ENCODE data around the gene TTC14. TPM values are rescaled to one million over a fixed set of nuclear protein-coding genes. Genes with fewer than 3 reads are reported as not detected.
A peak's percentile ranks its signal among the peaks of the same experiment; 100 is the strongest.
"Not testable (repeated sequence)": the region's sequence is repeated elsewhere in the genome, so short reads cannot be mapped to it uniquely, and the experiment has no call there.

The TTC14 gene
- 33.0 and 48.2 TPM in 2 replicates for total RNA-seq (2014; rRNA removed; shearing (Covaris generic))
- polyA plus RNA-seq (2015; cell fraction: cytosol; rRNA removed), result 11.2 and 17.9 TPM in 2 replicates
- 502 and 548 TPM in 2 replicates for polyA plus RNA-seq (2015; cell fraction: nucleus; rRNA removed)

DNA sequence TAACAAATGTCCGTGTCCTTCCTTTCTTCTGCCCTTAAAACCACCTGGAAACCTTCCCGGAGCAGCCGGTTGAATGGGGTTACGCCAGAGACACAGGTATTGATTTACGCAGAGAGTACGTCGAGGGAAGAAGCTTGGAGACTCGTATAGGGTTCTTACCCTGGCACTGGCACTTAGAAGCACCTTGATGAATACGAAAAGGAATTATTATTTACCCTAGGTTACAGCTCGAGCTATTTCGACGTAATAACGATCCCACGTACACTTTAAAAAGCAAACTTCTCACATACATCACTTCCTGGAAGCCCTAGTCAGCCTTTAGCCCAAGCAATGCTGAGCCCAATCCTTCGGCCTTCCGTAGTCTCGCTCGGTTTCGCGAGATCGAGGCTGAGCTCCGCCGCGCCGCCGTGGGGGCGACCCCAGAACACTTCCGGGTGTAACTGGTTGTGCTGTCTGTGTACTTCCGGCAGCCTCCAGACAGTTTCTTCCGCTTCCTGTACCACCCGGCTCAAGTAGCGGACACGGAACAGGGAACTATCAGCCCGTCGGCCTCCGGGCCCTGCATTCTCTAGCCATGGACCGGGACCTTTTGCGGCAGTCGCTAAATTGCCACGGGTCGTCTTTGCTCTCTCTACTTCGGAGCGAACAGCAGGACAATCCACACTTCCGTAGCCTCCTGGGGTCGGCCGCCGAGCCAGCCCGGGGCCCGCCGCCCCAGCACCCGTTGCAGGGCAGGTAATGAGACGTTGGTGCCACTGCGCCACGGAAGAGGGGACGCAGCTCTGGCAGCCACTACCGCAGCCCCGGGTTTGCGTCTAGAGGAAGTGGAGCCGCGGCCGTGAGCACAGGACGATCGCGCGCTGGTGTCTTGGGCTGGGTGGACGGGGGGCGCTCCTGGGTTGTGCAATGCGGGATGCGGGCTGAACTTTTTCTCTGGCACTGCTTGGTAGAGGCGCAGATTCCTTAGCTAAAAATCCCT, at the start of gene TTC14:
TSS of gene TTC14 (plus strand) at position 476 of the 979 bp plus-strand sequence. CDS start at position 575, 99 bp downstream.
- peak; percentile 93 for DNase-seq (ENCODE audit: low read depth, low spot score)
- in situ Hi-C loops (cut with HindIII; ENCODE audit: low pct_unique_long_range_greater_than_20kb, low sequenced_read_pairs), result no loop called here

- peak; percentile 56 for DNase-seq (ENCODE audit: low read depth, low spot score)
- in situ Hi-C loops (cut with HindIII; ENCODE audit: low pct_unique_long_range_greater_than_20kb, low sequenced_read_pairs), result no loop called here
Measured at GRCh38 chr3:180563406-180563805, 38.6 kb upstream of the TTC14 start.

DNA sequence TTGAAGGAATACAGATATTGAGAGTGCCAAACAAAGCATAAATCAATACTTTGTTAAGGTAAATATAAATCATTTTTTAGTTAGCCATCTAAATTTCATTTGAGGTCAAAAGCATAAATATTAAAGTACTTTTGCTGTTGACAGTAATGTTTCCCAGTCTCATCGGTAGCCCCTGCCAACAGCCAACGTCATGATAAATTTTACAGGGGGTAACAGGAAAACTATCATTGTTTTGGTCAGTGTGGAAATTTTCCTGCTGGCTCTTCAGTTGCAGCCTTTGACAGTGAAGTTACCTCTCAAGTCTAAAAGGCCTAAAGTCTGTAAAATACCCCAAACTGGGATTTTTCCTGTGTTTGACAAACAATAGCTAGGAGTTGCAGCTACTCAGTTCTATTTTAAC, 37.3 kb upstream of the TTC14 start:
- in situ Hi-C loops (cut with HindIII; ENCODE audit: low pct_unique_long_range_greater_than_20kb, low sequenced_read_pairs), result no loop called here
- no peak for DNase-seq (ENCODE audit: low read depth, low spot score)

DNA sequence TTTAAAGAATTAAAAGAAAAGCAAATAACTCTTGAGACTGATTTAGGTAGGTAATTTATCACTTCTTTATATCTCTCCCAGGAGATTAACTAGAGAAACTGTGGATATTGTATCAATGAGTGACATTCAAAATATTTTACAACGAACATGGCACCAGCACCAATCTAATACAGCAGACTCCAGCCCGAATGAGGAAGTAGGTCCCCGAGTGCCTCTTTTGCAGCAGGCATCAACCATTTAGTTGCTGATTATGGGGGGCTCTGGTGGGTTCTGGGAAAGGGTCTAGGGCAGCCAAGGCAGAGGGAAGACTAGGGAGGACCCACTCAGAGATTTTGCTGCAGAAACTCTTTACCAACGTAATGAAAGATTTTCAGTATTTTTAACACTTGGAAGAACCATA, 31.7 kb upstream of the TTC14 start:
- in situ Hi-C loops (cut with HindIII; ENCODE audit: low pct_unique_long_range_greater_than_20kb, low sequenced_read_pairs), result no loop called here
- DNase-seq (ENCODE audit: low read depth, low spot score), result no peak

- in situ Hi-C loops (cut with HindIII; ENCODE audit: low pct_unique_long_range_greater_than_20kb, low sequenced_read_pairs), result no loop called here
Measured at GRCh38 chr3:180571831-180572598, 29.9 kb upstream of the TTC14 start.

DNA sequence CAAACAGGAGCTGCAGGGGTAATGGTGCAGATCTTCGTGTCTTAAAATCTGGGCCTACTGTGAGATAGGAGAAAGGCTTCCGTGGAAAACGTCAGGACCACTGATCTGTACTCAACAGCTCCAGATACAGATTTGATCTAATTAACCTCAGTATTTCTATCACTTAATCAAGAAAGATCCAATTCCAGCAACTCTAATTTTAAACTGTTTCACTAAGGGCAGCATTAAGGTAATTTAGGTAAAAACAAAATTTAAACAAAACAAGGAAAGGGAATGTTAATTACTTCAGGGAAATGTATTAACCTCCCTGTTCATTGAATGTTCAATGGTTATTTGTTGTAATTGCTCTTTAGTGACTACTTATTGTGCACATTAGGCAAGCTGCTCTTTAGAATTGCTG, 26.4 kb upstream of the TTC14 start:
- no peak for DNase-seq (ENCODE audit: low read depth, low spot score)
- in situ Hi-C loops (cut with HindIII; ENCODE audit: low pct_unique_long_range_greater_than_20kb, low sequenced_read_pairs), result no loop called here

More at GRCh38 chr3:180571831-180572598, 29.9 kb upstream of the TTC14 start:
- no peak for DNase-seq (ENCODE audit: low read depth, low spot score)

DNA sequence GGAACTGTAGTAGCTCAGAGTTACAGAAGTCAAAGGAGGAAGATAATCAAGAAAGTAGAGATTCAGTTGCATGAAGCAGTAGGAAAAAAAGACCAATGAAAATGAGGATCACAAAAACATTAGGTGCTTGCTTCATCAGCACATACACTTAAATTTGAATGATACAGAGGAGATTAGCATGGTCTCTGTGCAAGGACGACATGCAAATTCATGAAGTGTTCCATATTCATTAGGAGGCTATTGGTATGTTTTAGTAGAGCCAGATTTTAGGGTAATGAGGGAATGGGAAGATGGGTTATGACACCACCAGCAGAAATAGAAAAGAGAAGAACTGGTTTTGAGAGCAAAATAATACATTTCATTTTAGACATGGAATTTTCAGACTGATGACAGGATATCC, 21.0 kb upstream of the TTC14 start:
- in situ Hi-C loops (cut with HindIII; ENCODE audit: low pct_unique_long_range_greater_than_20kb, low sequenced_read_pairs), result no loop called here
- DNase-seq (ENCODE audit: low read depth, low spot score), result no peak

- in situ Hi-C loops (cut with HindIII; ENCODE audit: low pct_unique_long_range_greater_than_20kb, low sequenced_read_pairs), result no loop called here
Measured at GRCh38 chr3:180590396-180590795, 11.6 kb upstream of the TTC14 start.

DNA sequence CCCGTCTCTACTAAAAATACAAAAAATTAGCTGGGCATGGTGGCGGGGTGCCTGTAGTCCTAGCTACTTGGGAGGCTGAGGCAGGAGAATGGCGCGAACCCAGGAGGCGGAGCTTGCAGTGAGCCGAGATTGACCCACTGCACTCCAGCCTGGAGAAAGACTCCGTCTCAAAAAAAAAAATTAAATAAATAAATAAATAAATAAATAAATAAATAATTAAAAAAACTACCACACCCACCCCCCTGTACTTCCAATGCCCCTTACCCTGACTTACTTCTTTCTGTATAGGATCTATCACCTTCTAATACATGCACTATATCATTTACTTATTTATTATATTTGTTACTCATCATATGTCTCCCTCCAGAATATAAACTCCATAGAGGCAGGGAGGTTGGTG, 8.3 kb upstream of the TTC14 start:
- in situ Hi-C loops (cut with HindIII; ENCODE audit: low pct_unique_long_range_greater_than_20kb, low sequenced_read_pairs), result not testable (repeated sequence)

More at GRCh38 chr3:180590396-180590795, 11.6 kb upstream of the TTC14 start:
- no peak for DNase-seq (ENCODE audit: low read depth, low spot score)

GRCh38 chr3:180594631-180595558, 7.1 kb upstream of the TTC14 start:
- DNase-seq (ENCODE audit: low read depth, low spot score), result peak; percentile 79
- in situ Hi-C loops (cut with HindIII; ENCODE audit: low pct_unique_long_range_greater_than_20kb, low sequenced_read_pairs), result no loop called here

More for the DNA sequence above, 8.3 kb upstream of the TTC14 start:
- not testable (repeated sequence) for DNase-seq (ENCODE audit: low read depth, low spot score)

- DNase-seq (ENCODE audit: low read depth, low spot score), result no peak
- in situ Hi-C loops (cut with HindIII; ENCODE audit: low pct_unique_long_range_greater_than_20kb, low sequenced_read_pairs), result no loop called here
Measured at GRCh38 chr3:180595559-180595935, 6.4 kb upstream of the TTC14 start.

DNA sequence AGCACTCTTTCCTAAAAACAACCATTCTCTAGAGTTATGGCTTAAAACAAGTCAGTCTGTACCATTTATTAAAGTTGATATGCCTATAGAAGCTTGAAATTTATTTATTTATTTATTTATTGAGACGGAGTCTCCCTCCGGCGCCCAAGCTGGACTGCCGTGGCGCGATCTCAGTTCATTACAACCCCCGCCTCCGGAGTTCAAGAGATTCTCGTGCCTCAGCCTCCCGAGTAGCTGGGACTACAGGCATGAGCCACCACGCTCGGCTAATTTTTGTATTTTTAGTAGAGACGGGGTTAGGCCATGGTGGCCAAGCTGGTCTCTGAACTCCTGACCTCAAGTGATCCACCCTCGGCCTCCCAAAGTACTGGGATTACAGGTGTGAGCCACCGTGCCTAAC, 1.5 kb upstream of the TTC14 start:
- DNase-seq (ENCODE audit: low read depth, low spot score), result no peak
- in situ Hi-C loops (cut with HindIII; ENCODE audit: low pct_unique_long_range_greater_than_20kb, low sequenced_read_pairs), result no loop called here

GRCh38 chr3:180611006-180611405, 9.0 kb downstream of the TTC14 start:
- no peak for DNase-seq (ENCODE audit: low read depth, low spot score)
- in situ Hi-C loops (cut with HindIII; ENCODE audit: low pct_unique_long_range_greater_than_20kb, low sequenced_read_pairs), result no loop called here

DNA sequence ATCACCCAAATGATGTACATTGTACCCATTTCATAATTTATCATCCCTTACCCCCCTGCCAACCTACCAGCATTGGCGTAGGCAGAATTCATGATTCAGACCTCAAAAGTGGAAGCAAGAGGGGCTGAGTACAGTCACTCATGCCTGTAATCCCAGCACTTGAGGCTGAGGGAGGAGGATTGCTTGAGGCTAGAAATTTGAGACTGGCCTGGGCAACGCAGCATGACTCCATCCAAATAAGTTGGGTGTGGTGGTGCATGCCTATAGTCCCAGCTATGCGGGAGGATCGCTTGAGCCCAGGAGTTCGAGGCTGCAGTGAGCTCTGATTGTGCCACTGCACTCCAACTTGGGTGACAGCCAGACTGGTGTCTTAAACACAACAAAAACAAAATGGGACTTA, 10.4 kb downstream of the TTC14 start:
- no peak for DNase-seq (ENCODE audit: low read depth, low spot score)
- in situ Hi-C loops (cut with HindIII; ENCODE audit: low pct_unique_long_range_greater_than_20kb, low sequenced_read_pairs), result no loop called here

- DNase-seq (ENCODE audit: low read depth, low spot score), result peak; percentile 3
- in situ Hi-C loops (cut with HindIII; ENCODE audit: low pct_unique_long_range_greater_than_20kb, low sequenced_read_pairs), result no loop called here
Measured at GRCh38 chr3:180615954-180616353, 14.0 kb downstream of the TTC14 start.

DNA sequence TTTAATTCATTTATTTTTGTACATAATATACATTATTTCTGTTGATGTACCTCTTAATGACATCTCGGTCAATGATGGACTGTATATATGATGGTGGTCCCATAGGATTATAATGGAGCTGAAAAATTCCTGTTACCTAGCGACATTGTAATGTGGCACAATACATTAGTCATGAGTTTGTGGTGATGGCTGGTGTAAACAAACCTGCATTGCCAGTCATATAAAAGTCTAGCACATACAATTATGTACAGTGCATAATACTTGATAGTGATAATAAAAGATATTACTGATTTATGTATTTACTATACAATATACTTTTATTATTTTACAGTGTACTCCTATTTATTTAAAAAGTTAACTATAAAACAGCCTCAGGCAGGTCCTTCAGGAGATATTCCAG, 15.1 kb downstream of the TTC14 start:
- no peak for DNase-seq (ENCODE audit: low read depth, low spot score)
- in situ Hi-C loops (cut with HindIII; ENCODE audit: low pct_unique_long_range_greater_than_20kb, low sequenced_read_pairs), result no loop called here

- DNase-seq (ENCODE audit: low read depth, low spot score); in situ Hi-C loops (cut with HindIII; ENCODE audit: low pct_unique_long_range_greater_than_20kb, low sequenced_read_pairs): not testable (repeated sequence)
Measured at GRCh38 chr3:180618563-180618962, 16.6 kb downstream of the TTC14 start.
